NCI-H2196 (cell line): ENCODE data around the gene ASTN2.

ENCODE experiments used
- DNase-seq: peaks from one replicate; lab custom pipeline; 2025; ENCODE audit not compliant: unreplicated experiment; lab: John Stamatoyannopoulos, UW

The ASTN2 gene

GRCh38 chr9:116451500-116452115 lies 963.2 kb downstream of the ASTN2 start:
- no peak for DNase-seq

GRCh38 chr9:116450378-116451139 lies 964.3 kb downstream of the ASTN2 start:
- no peak for DNase-seq

GRCh38 chr9:116449949-116450348 lies 964.9 kb downstream of the ASTN2 start:
- DNase-seq = no peak

DNA sequence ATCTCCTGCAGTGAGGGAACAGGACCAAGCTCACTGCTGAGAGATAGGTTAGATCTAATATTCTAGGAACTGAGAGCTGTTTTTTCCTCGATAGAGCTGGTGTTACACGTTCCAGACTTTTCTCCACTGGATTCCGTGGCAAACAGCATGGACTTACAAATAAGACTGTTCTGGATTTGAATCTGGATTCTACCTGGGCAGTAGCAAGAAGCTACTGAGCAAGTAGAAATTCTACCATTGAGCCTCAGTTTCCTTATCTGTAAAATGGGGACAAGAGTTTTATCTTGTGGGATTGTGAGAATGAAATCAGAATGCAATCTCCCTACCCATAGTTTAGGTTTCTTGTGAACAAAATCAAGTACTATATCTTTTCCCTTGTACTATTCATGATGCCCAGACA lies 966.4 kb downstream of the ASTN2 start:
- DNase-seq = no peak

GRCh38 chr9:116447934-116448333 lies 966.9 kb downstream of the ASTN2 start:
- DNase-seq = no peak

- no peak for DNase-seq
These were observed 972.3 kb downstream of the ASTN2 start for GRCh38 chr9:116442528-116442927.

- DNase-seq = no peak
These were observed 977.2 kb downstream of the ASTN2 start for GRCh38 chr9:116437411-116438370.

- DNase-seq = no peak
These were observed 978.7 kb downstream of the ASTN2 start for GRCh38 chr9:116436121-116436520.

DNA sequence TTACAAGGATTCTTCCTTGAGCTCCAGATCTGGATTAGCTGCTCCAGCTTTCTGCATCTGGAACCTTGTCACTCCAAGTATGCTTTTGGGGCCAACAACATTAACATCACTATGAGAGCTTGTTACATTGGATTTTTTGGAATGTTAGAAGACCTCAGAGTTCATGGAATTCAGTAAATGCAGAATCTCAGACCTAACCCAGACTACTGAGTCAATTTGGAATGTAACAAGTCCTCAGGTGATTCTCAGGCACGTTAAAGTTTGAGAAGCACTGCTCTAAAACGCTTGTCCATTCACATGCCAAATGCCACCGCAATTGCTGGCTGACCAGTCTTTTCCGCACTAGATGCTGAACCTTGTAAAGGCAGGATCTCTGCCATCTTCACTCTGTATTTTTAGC lies 979.2 kb downstream of the ASTN2 start:
- DNase-seq = no peak

DNA sequence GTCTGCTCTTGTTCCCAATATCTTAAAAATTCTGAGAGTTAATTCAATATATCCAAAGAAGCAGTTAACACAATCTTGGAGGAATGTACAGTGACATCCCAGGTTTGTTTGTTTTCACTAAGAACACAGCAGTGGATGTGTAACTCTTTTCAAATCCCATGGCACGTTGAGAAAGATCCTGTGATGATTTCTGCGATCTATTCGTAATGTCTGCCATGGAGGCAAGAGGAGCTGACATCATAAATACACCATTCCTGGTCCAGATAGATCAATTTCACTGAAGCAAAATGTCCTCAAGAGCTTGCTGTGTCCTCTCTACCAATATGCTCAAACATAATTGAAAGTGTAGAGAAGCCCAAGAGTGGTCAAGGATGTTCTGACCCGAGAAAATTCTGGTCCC lies 980.5 kb downstream of the ASTN2 start:
- DNase-seq = no peak

- no peak for DNase-seq
These were observed 982.8 kb downstream of the ASTN2 start for GRCh38 chr9:116432051-116432450.

DNA sequence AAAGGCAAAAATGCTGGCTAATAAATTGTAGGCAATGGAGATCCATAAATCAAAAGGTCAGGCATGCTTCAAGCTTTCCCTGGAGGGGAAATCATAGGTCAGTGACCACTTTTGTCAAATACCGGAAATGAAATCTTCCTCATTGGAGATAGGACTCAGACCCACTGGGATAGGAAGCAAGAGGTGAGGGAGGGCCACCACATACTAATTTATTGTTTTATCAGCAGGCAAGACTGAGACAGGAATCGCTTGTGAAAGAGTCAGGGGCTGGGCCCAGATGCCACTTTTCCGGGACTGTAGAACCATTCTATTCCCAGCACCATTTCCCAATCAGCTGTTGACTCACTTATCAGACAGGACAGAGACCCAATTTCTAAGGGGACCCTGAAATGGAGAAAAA lies 984.0 kb downstream of the ASTN2 start:
- no peak for DNase-seq

GRCh38 chr9:116425244-116425643 lies 989.6 kb downstream of the ASTN2 start:
- DNase-seq = no peak

DNA sequence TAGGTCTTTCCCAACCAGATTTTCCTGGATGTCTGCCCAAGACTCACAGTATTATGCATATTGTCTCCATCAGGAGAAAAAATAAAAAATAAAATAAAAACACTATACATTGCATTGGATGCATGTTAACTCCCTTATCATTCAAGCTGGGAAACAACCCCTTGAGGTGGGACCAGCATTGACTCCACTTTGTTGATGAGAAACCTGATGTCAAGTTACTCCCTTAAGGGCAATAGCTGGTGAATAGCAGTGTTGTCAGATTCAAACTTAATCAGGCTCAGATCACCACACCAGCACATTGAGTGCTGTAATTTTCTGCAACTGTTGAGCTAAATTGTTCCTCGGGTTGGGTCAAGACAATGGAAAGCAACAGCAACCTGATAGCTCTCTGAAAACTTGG lies 991.7 kb downstream of the ASTN2 start:
- DNase-seq = no peak

GRCh38 chr9:116422119-116422979 lies 992.5 kb downstream of the ASTN2 start:
- DNase-seq = no peak

- DNase-seq = no peak
These were observed 993.8 kb downstream of the ASTN2 start for GRCh38 chr9:116420993-116421538.

- DNase-seq = no peak
These were observed 995.7 kb downstream of the ASTN2 start for GRCh38 chr9:116419181-116419580.

DNA sequence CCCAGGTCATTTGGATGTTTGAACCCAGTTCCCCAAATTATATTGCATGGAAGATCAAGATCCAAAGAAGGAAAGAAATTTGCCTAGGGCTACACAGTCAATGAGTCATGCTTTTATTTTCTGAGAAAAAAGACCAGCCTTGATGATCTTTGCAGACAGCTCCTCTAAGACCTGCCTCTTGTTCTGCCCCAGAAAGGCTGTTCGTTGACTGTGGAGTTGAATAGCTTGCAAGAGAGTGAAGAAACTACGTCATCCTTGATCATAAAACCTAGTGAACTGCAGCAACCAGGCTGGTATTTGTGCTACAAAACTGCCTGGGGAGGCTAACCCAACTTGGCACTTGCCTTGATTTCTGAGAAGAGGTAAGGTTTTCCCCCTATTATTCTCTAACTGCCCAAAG lies 997.4 kb downstream of the ASTN2 start:
- DNase-seq = no peak

- no peak for DNase-seq
These were observed 998.4 kb downstream of the ASTN2 start for GRCh38 chr9:116416421-116416820.

- no peak for DNase-seq
These were observed 1000.5 kb downstream of the ASTN2 start for GRCh38 chr9:116414374-116414773.
